Endothelial cell of umbilical vein (primary cell): Measurements from ENCODE around the gene CCNY. TPM values are rescaled to one million over a fixed set of nuclear protein-coding genes. Genes with fewer than 3 reads are reported as not detected.
A peak's percentile ranks its signal among the peaks of the same experiment; 100 is the strongest.

Experiments used
- BruUV-seq: library from RNA; stranded (reverse); fragments of 400-500 nt; replicated peaks from 2 replicates; lab custom pipeline; 2021; lab: Mats Ljungman, UMichigan
- CTCF ChIA-PET: fragments of 300-600, 350-600 bp; sonication (Branson Sonifier 250); formaldehyde crosslinking; loops from one replicate; lab custom pipeline; 2021; ENCODE audit warnings: antibody characterized with exemption, inconsistent platforms; lab: Charles Lee
- POLR2A ChIA-PET: fragments of 300-600, 350-600 bp; sonication (Branson Sonifier 250); formaldehyde crosslinking; loops from one replicate; lab custom pipeline; 2021; ENCODE audit warnings: antibody characterized with exemption, inconsistent platforms; lab: Charles Lee
- DNase-seq: peaks from one replicate; pipeline ENCODE4 v3.0.0-alpha.2; 2011; ENCODE audit warnings: low read depth, low spot score
- FAIRE-seq: peaks from 2 replicates; lab custom pipeline; 2011; peaks lifted over from hg19 to GRCh38; lab: Jason Lieb, UNC
- H2AFZ ChIP-seq: 2 replicates; pipeline ENCODE4 v1.6.0; 2012; ENCODE audit warnings: low read depth, low read length, control low read depth, inconsistent platforms
- H3K27ac ChIP-seq: 2 replicates; pipeline ENCODE4 v1.5.1; 2011; ENCODE audit warnings: low read depth, mild to moderate bottlenecking, control low read depth, low read length, moderate library complexity; ENCODE audit not compliant: insufficient read depth
- H3K27me3 ChIP-seq, 2 experiments: 2 replicates each; pipeline versions ENCODE4 v1.6.0 to v1.6.1; 2011; ENCODE audit warnings: low read length in 2 of 2, mixed read lengths in 1 of 2; ENCODE audit not compliant: control insufficient read depth in 2 of 2, insufficient read depth in 2 of 2
- H3K36me3 ChIP-seq, 2 experiments: 2 replicates in 1 of 2; 3 replicates in 1 of 2; pipeline ENCODE4 v1.5.1; 2011; ENCODE audit warnings: low read length in 2 of 2, mild to moderate bottlenecking in 1 of 2, moderate library complexity in 1 of 2; ENCODE audit not compliant: control insufficient read depth in 2 of 2, insufficient read depth in 2 of 2; ENCODE audit errors: extremely low read depth in 1 of 2
- H3K4me1 ChIP-seq: 3 replicates; pipeline ENCODE4 v1.5.1; 2011; ENCODE audit warnings: mild to moderate bottlenecking, low read length; ENCODE audit not compliant: control insufficient read depth, insufficient read depth; ENCODE audit errors: extremely low read depth
- H3K4me2 ChIP-seq: 2 replicates; pipeline ENCODE4 v1.6.1; 2011; ENCODE audit warnings: low read length, control low read depth, mixed read lengths; ENCODE audit not compliant: insufficient read depth
- H3K4me3 ChIP-seq, 3 experiments: fragments of 200-600 bp in 1 of 3; sonication (generic), shearing (Covaris generic) in 1 of 3; replicated peaks in 1 of 3; 2 replicates each; pipeline ENCODE4 v1.5.1; 2011 to 2016; ENCODE audit warnings: control low read depth in 3 of 3, low read length in 3 of 3, mild to moderate bottlenecking in 2 of 3, inconsistent platforms in 1 of 3, low read depth in 1 of 3, moderate library complexity in 1 of 3; ENCODE audit not compliant: insufficient read depth in 1 of 3
- H3K79me2 ChIP-seq: 2 replicates; pipeline ENCODE4 v1.6.0; 2012; ENCODE audit warnings: low read length, inconsistent platforms; ENCODE audit not compliant: control insufficient read depth, insufficient read depth
- H3K9ac ChIP-seq: replicated peaks from 2 replicates; pipeline ENCODE3; 2011; ENCODE audit warnings: low read length, control low read depth; ENCODE audit not compliant: insufficient read depth; ENCODE audit errors: extremely low read depth
- H3K9me1 ChIP-seq: replicated peaks from 3 replicates; pipeline ENCODE4 v1.6.0; 2011; ENCODE audit warnings: mild to moderate bottlenecking, low read length; ENCODE audit not compliant: control insufficient read depth, insufficient read depth; ENCODE audit errors: extremely low read depth
- H3K9me3 ChIP-seq: replicated peaks from 2 replicates; pipeline ENCODE4 v1.5.1; 2012; ENCODE audit warnings: low read length, inconsistent platforms; ENCODE audit not compliant: control insufficient read depth, insufficient read depth
- H4K20me1 ChIP-seq: replicated peaks from 2 replicates; pipeline ENCODE3; 2011; ENCODE audit warnings: mild to moderate bottlenecking, low read length; ENCODE audit not compliant: control insufficient read depth, insufficient read depth; ENCODE audit errors: extremely low read depth
- FOS ChIP-seq: IDR thresholded peaks from 2 replicates; pipeline ENCODE4 v1.6.1; 2011; ENCODE audit warnings: mild to moderate bottlenecking, low read length, moderate library complexity, borderline replicate concordance; ENCODE audit not compliant: insufficient read depth
- GATA2 ChIP-seq: IDR thresholded peaks from 2 replicates; pipeline ENCODE4 v1.7.0; 2011; ENCODE audit warnings: low read depth, mild to moderate bottlenecking, moderate library complexity, mixed read lengths, low read length; ENCODE audit not compliant: insufficient read length, insufficient read depth
- JUN ChIP-seq: IDR thresholded peaks from 2 replicates; pipeline ENCODE4 v1.6.1; 2011; ENCODE audit warnings: borderline replicate concordance, low read depth; ENCODE audit not compliant: insufficient read length, insufficient read depth
- dilution Hi-C: fragments of 300-500 bp; cut with MboI; formaldehyde crosslinking; loops from one replicate; pipeline ENCODE4 v1.15.0; 2019; ENCODE audit warnings: low sequenced_read_pairs; ENCODE audit not compliant: extremely low pct_ligation_motif_present
- intact Hi-C: fragments of 100-400 bp; cut with micrococcal nuclease; formaldehyde crosslinking; loops from one replicate; pipeline ENCODE4 v1.10.0; 2022
- polyA plus RNA-seq, 4 experiments: library from polyadenylated mRNA; depleted of rRNA in 3 of 4; stranded (reverse) in 3 of 4; unstranded in 1 of 4; fragments of >200 nt; gene quantifications; 2 replicates each; pipeline versions ENCODE4 v1.2.1 to v1.2.3, GENCODE V29; 2011 to 2012; ENCODE audit warnings: missing spikeins in 1 of 4
- total RNA-seq: library from RNA; stranded (reverse); gene quantifications from 2 replicates; pipeline ENCODE4 v1.2.3, GENCODE V29; 2021

CCNY gene
- total and polyA plus RNA-seq, 2 donors (not counting 3 experiments of a cell fraction or from before 2014, with no cell fraction given): 61.5 to 107 TPM

DNA sequence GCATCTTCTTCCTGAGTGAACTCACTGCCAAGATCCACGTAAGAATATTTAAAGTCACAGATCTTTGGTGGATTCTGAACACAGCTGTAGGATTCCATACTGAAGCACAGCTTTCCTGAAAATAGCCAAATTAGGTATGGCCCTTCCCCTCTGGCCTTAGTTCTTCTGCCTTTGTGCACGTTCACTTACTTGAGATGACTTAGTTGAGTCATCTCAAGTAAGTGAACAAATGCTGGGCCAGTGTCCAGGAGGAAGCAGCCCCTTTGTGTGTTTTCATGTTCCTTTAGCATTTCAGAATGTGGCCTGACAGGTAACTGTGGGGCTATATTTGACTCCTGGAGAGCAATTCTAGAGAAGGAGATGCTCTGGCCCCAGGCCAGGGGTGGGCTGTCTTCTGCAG, 51.5 kb downstream of the CCNY start:
- peak overlapping the region; percentile 3 for H3K4me2 ChIP-seq

DNA sequence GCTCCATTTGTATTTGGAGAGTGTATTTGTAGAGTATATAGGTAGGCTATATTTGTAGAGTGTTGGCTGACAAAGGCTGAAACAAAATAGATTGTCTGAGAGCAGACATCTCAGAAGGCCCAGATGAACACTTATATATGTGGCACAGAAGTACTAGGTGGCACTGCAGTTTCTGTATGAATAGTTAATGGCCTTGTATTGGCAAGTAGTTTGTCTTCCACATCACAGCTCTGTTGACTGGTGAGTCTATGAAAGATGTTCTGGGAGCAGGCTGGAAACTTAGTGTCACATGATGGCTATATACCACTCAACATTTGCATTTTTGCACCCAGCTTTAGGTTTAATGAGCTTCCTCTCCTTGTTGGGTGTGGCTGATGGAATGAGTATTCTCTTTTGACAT, 51.9 kb downstream of the CCNY start:
- Histone ChIP-seq H3K4me2 (no peak overlapping the region), H3K27me3 (no peaks in the 10 kb centered on the region), H2AFZ (no peak overlapping the region), H3K4me1 (peaks cover 24% of the 10 kb centered on the region), H3K9ac (no peak overlapping the region), H4K20me1 (peaks cover 3% of the 10 kb centered on the region), H3K27ac (no peak overlapping the region), H3K9me3 (no peaks in the 10 kb centered on the region), H3K4me3 (no peak overlapping the region), H3K36me3 (no peaks in the 10 kb centered on the region), H3K79me2 (peaks cover 96% of the 10 kb centered on the region), H3K9me1 (no peaks in the 10 kb centered on the region)
- ChIA-PET CTCF (interaction anchor here (1.4 kb wide), 1 partner anchor 175 kb away, joined by 4 read pairs; no protein-coding TSS in a partner anchor), POLR2A (interaction anchor here (0.6 to 1.5 kb wide), 2 partner anchors 9 to 18 kb away, joined by 3 to 4 read pairs; no protein-coding TSS in a partner anchor)
- no TSS peak for BruUV-seq
- DNase-seq: no peak
- no peak for FAIRE-seq
- TF ChIP-seq FOS: no peak
- intact Hi-C loops (no loop called here), dilution Hi-C loops (no loop called here)

More for the DNA sequence above, 51.5 kb downstream of the CCNY start:
- dilution Hi-C loops (no loop called here), intact Hi-C loops (loop anchor here (1.0 to 2.0 kb wide), 3 partner anchors 8 to 59 kb away; no protein-coding TSS in a partner anchor)
- no TSS peak for BruUV-seq
- Histone ChIP-seq H3K9ac (no peak overlapping the region), H3K36me3 (no peaks in the 10 kb centered on the region), H3K27me3 (no peaks in the 10 kb centered on the region), H3K4me3 (no peak overlapping the region), H2AFZ (no peak overlapping the region), H3K9me1 (no peaks in the 10 kb centered on the region), H4K20me1 (peaks cover 3% of the 10 kb centered on the region), H3K79me2 (peaks cover 95% of the 10 kb centered on the region), H3K9me3 (no peaks in the 10 kb centered on the region), H3K27ac (no peak overlapping the region), H3K4me1 (peaks cover 24% of the 10 kb centered on the region)
- TF ChIP-seq FOS (peak; percentile 73), GATA2 (no peak), JUN (peak; percentile 6)
- FAIRE-seq (peak; percentile 91), DNase-seq (peak; percentile 67)
- POLR2A ChIA-PET: interaction anchor here (0.6 to 1.5 kb wide), 3 partner anchors 9 to 21 kb away, joined by 3 to 4 read pairs (median 4); no protein-coding TSS in a partner anchor
- CTCF ChIA-PET: interaction anchor here (0.9 to 2.4 kb wide), 3 partner anchors 15 to 175 kb away, joined by 3 to 5 read pairs (median 4); no protein-coding TSS in a partner anchor
